GM12878 (cell line): ENCODE measurements around the gene CEP89. TPM values are rescaled to one million over a fixed set of nuclear protein-coding genes. Genes with fewer than 3 reads are reported as not detected.

Experiments
- ATF2 ChIP-seq: IDR thresholded peaks from 2 replicates; pipeline ENCODE4 v1.6.1; 2012; ENCODE audit warnings: low read length, inconsistent platforms
- BCL11A ChIP-seq: IDR thresholded peaks from 2 replicates; pipeline ENCODE4 v1.6.1; 2011; ENCODE audit warnings: low read depth, low read length
- CEBPB ChIP-seq, 2 experiments: fragments of 150-350 bp in 1 of 2; IDR thresholded peaks; 2 replicates each; pipeline ENCODE4 v1.6.1; 2012 to 2014; ENCODE audit warnings: low read depth in 2 of 2, low read length in 2 of 2, borderline replicate concordance in 1 of 2, inconsistent platforms in 1 of 2
- CREM ChIP-seq: IDR thresholded peaks from 2 replicates; pipeline ENCODE4 v1.6.1; 2014; ENCODE audit warnings: antibody characterized with exemption, low read depth
- DPF2 ChIP-seq: fragments of 450-650 bp; IDR thresholded peaks from 2 replicates; pipeline ENCODE4 v1.6.1; 2017; ENCODE audit warnings: mild to moderate bottlenecking
- ELK1 ChIP-seq: IDR thresholded peaks from 2 replicates; pipeline ENCODE4 v1.6.1; 2012; ENCODE audit warnings: low read depth, low read length, improper control_type of control experiment
- EZH2 ChIP-seq: IDR thresholded peaks from 2 replicates; pipeline ENCODE4 v1.6.1; 2012; ENCODE audit warnings: low read depth, mild to moderate bottlenecking, control low read depth, inconsistent platforms, low read length, borderline replicate concordance; ENCODE audit not compliant: control insufficient read depth
- JUNB ChIP-seq: IDR thresholded peaks from 2 replicates; pipeline ENCODE4 v1.6.1; 2016; ENCODE audit warnings: antibody characterized with exemption, mild to moderate bottlenecking
- MEF2B ChIP-seq: fragments of 450-650 bp; IDR thresholded peaks from 2 replicates; pipeline ENCODE4 v1.6.1; 2018; ENCODE audit warnings: mild to moderate bottlenecking, moderate library complexity; ENCODE audit not compliant: partially characterized antibody, poor library complexity, severe bottlenecking
- MYC ChIP-seq: IDR thresholded peaks from 2 replicates; pipeline ENCODE4 v1.6.1; 2011; ENCODE audit warnings: mild to moderate bottlenecking, low read length, moderate library complexity, inconsistent platforms; ENCODE audit not compliant: insufficient read depth, insufficient replicate concordance, insufficient read length, severe bottlenecking
- NFIC ChIP-seq: IDR thresholded peaks from 2 replicates; pipeline ENCODE4 v1.6.1; 2012; ENCODE audit warnings: low read depth, mild to moderate bottlenecking, inconsistent platforms, low read length, moderate library complexity
- PKNOX1 ChIP-seq: fragments of 450-650 bp; IDR thresholded peaks from 2 replicates; pipeline ENCODE4 v1.6.1; 2016; ENCODE audit warnings: mild to moderate bottlenecking
- PML ChIP-seq: IDR thresholded peaks from 2 replicates; pipeline ENCODE4 v1.6.1; 2012; ENCODE audit warnings: low read length, inconsistent platforms
- RUNX3 ChIP-seq: IDR thresholded peaks from 2 replicates; pipeline ENCODE4 v1.6.1; 2012; ENCODE audit warnings: low read length, inconsistent platforms
- YBX1 ChIP-seq: fragments of 450-650 bp; IDR thresholded peaks from 2 replicates; pipeline ENCODE4 v1.6.1; 2016; ENCODE audit warnings: antibody characterized with exemption
- polyA plus RNA-seq, 11 experiments: library from polyadenylated mRNA; depleted of rRNA in 4 of 11; unstranded in 6 of 11; stranded (reverse) in 5 of 11; fragments of >200 nt; fragmentation: Nextera tagmentation in 4 of 11; fragmentation: Illumina TruSeq in 1 of 11; extraction: Ambion mirVana in 4 of 11; extraction: Trizol in 1 of 11; gene quantifications; 1 replicate in 1 of 11; 2 replicates in 10 of 11; pipeline versions ENCODE4 v1.2.1 to v1.2.3, GENCODE V29; 2011 to 2016; ENCODE audit warnings: inconsistent platforms in 2 of 11, missing spikeins in 2 of 11, low read depth in 1 of 11
- total RNA-seq, 4 experiments: library from RNA; depleted of rRNA in 3 of 4; stranded (reverse); fragments of >200 nt in 3 of 4; fragmentation: Illumina TruSeq in 1 of 4; extraction: Trizol in 1 of 4; gene quantifications; 2 replicates each; pipeline versions ENCODE4 v1.2.1 to v1.2.3, GENCODE V29; 2013 to 2021
- TF ChIP-seq, protein P1 (sequence below): IDR thresholded peaks from 2 replicates; pipeline ENCODE4 v1.6.1; 2012; ENCODE audit warnings: low read depth, low read length, improper control_type of control experiment

CEP89 gene
- total and polyA plus RNA-seq, 10 of the 15 experiments (the other 5 are each of a cell fraction or from before 2014, with no cell fraction given) = 6.0 to 19.3 (median 10.2) TPM

DNA sequence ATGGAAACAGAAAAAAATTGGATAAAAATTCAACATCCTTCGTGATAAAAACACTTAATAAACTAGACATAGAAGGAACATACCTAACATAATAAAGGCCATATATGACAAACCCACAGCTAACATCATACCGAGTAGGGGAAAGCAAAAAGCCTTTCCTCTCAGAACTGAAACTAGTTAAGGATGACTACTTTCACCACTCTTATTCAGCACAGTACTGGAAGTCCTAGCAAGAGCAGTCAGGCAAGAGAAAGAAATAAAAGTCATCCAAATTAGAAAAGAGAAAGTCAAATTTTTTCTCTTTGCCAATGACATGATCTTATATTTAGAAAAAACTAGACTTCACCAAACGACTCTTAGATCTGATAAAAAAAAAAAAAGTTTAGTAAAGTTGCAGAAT, 76.4 kb downstream of the CEP89 start (continued):
- peak; percentile 51; the same call in 1 of the 2 replicates for TF ChIP-seq BCL11A
- no peak for TF ChIP-seq ELK1
- peak; percentile 69 for TF ChIP-seq RUNX3
- no peak for TF ChIP-seq CREM
- no peak for TF ChIP-seq DPF2
- TF ChIP-seq MYC = no peak
- no peak for TF ChIP-seq MEF2B
- no peak for TF ChIP-seq EZH2
- TF ChIP-seq, protein P1, sequence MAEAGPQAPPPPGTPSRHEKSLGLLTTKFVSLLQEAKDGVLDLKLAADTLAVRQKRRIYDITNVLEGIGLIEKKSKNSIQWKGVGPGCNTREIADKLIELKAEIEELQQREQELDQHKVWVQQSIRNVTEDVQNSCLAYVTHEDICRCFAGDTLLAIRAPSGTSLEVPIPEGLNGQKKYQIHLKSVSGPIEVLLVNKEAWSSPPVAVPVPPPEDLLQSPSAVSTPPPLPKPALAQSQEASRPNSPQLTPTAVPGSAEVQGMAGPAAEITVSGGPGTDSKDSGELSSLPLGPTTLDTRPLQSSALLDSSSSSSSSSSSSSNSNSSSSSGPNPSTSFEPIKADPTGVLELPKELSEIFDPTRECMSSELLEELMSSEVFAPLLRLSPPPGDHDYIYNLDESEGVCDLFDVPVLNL = no peak
- TF ChIP-seq PKNOX1 = no peak
- TF ChIP-seq YBX1 = no peak
- TF ChIP-seq JUNB = peak; percentile 67
- no peak for TF ChIP-seq CEBPB (IDR thresholded peaks at IDR 0.05; ENCODE audit: borderline replicate concordance in 1 of 2, low read depth in 2 of 2, low read length in 2 of 2)
- no peak for TF ChIP-seq PML
- peak; percentile 36; the same call in 1 of the 2 replicates for TF ChIP-seq ATF2
- peak; percentile 33; the same call in 1 of the 2 replicates for TF ChIP-seq NFIC
